HFF-Myc (cell line): Measurements from ENCODE around the gene RPL27.

Experiments
- DNase-seq: peaks from one replicate; pipeline ENCODE4 v3.0.0-alpha.2; 2011; ENCODE audit warnings: low read depth; ENCODE audit errors: extremely low read depth
- H3K4me3 ChIP-seq: replicated peaks from 2 replicates; pipeline ENCODE4 v1.5.1; 2011; ENCODE audit warnings: low read depth, mild to moderate bottlenecking, control low read depth, low read length
- CTCF ChIP-seq: IDR thresholded peaks from 2 replicates; pipeline ENCODE4 v1.5.1; 2012; ENCODE audit warnings: mild to moderate bottlenecking, low read depth, low read length, control low read depth; ENCODE audit errors: missing control alignments

RPL27 gene

GRCh38 chr17:43043307-43043706 lies 45.1 kb downstream of the RPL27 start:
- DNase-seq, result no peak
- H3K4me3 ChIP-seq, result no peak overlapping the region
- TF ChIP-seq CTCF, result no peak

GRCh38 chr17:43044024-43044423 lies 45.8 kb downstream of the RPL27 start:
- TF ChIP-seq CTCF, result no peak
- DNase-seq, result no peak
- H3K4me3 ChIP-seq, result no peak overlapping the region

- DNase-seq, result no peak
- no peak overlapping the region for H3K4me3 ChIP-seq
- no peak for TF ChIP-seq CTCF
These were observed 53.8 kb downstream of the RPL27 start for GRCh38 chr17:43051969-43052368.
